Measurements from ENCODE around the gene ARFRP1. TPM values are rescaled to one million over a fixed set of nuclear protein-coding genes. Genes with fewer than 3 reads are reported as not detected.

The ARFRP1 gene
- total RNA-seq, 1 donor from 2014 or later, result 66.0 TPM

GRCh38 chr20:63753381-63753780 lies 45.6 kb upstream of the ARFRP1 start:
- no peak overlapping the region for H3K27ac Mint-ChIP-seq
- no peak for ATAC-seq (ENCODE audit: low read depth)

GRCh38 chr20:63752411-63753101 lies 44.8 kb upstream of the ARFRP1 start:
- DNase-seq (no peak), ATAC-seq (ENCODE audit: low read depth) (no peak)
- intact Hi-C loops (cut with micrococcal nuclease), result no loop called here
- TF ChIP-seq CTCF (IDR thresholded peaks at IDR 0.05), result no peak
- H3K9me3 Mint-ChIP-seq, result no peaks in the 10 kb centered on the region
- no peak overlapping the region for H3K4me3 Mint-ChIP-seq
- H3K4me1 Mint-ChIP-seq, result no peaks in the 10 kb centered on the region
- ChIA-PET CTCF (no interaction called here), POLR2A (interaction anchor here (0.6 kb wide), 1 partner anchor 86 kb away, joined by 3 read pairs; no protein-coding TSS in a partner anchor)
- H3K27me3 Mint-ChIP-seq, result no peaks in the 10 kb centered on the region
- H3K27ac Mint-ChIP-seq, result no peak overlapping the region
- H3K36me3 Mint-ChIP-seq (ENCODE audit: low read depth), result no peaks in the 10 kb centered on the region

More at GRCh38 chr20:63753381-63753780, 45.6 kb upstream of the ARFRP1 start:
- DNase-seq, result no peak
- no peak for TF ChIP-seq CTCF (IDR thresholded peaks at IDR 0.05)
- H3K9me3 Mint-ChIP-seq, result no peaks in the 10 kb centered on the region
- H3K4me1 Mint-ChIP-seq, result no peaks in the 10 kb centered on the region
- peaks cover 3% of the 10 kb centered on the region for H3K27me3 Mint-ChIP-seq
- POLR2A ChIA-PET, result interaction anchor here (1.0 kb wide), 1 partner anchor 37 kb away, joined by 3 read pairs; no protein-coding TSS in a partner anchor
- H3K4me3 Mint-ChIP-seq, result no peak overlapping the region
- CTCF ChIA-PET, result no interaction called here
- H3K36me3 Mint-ChIP-seq (ENCODE audit: low read depth), result no peaks in the 10 kb centered on the region
- intact Hi-C loops (cut with micrococcal nuclease), result no loop called here

GRCh38 chr20:63751471-63752271 lies 43.9 kb upstream of the ARFRP1 start:
- H3K36me3 Mint-ChIP-seq (ENCODE audit: low read depth), result no peaks in the 10 kb centered on the region
- H3K9me3 Mint-ChIP-seq, result no peaks in the 10 kb centered on the region
- no peak overlapping the region for H3K27ac Mint-ChIP-seq
- ATAC-seq (ENCODE audit: low read depth) (no peak), DNase-seq (no peak)
- ChIA-PET POLR2A (interaction anchor here (0.6 kb wide), 1 partner anchor 85 kb away, joined by 3 read pairs; no protein-coding TSS in a partner anchor), CTCF (no interaction called here)
- no peak for TF ChIP-seq CTCF (IDR thresholded peaks at IDR 0.05)
- no peak overlapping the region for H3K4me3 Mint-ChIP-seq
- intact Hi-C loops (cut with micrococcal nuclease), result no loop called here
- H3K27me3 Mint-ChIP-seq, result no peaks in the 10 kb centered on the region
- no peaks in the 10 kb centered on the region for H3K4me1 Mint-ChIP-seq

- intact Hi-C loops (cut with micrococcal nuclease), result no loop called here
- Mint-ChIP-seq H3K4me3 (no peak overlapping the region), H3K4me1 (no peaks in the 10 kb centered on the region), H3K27me3 (no peaks in the 10 kb centered on the region), H3K27ac (no peak overlapping the region), H3K36me3 (ENCODE audit: low read depth) (no peaks in the 10 kb centered on the region), H3K9me3 (no peaks in the 10 kb centered on the region)
- CTCF ChIA-PET, result no interaction called here
- no peak for ATAC-seq (ENCODE audit: low read depth)
- DNase-seq, result no peak
- no peak for TF ChIP-seq CTCF (IDR thresholded peaks at IDR 0.05)
- POLR2A ChIA-PET, result no interaction called here
These were observed 43.2 kb upstream of the ARFRP1 start for GRCh38 chr20:63750807-63751470.
